ENCODE measurements around the gene ISG20L2.
A peak's percentile ranks its signal among the peaks of the same experiment; 100 is the strongest.

The ISG20L2 gene

DNA sequence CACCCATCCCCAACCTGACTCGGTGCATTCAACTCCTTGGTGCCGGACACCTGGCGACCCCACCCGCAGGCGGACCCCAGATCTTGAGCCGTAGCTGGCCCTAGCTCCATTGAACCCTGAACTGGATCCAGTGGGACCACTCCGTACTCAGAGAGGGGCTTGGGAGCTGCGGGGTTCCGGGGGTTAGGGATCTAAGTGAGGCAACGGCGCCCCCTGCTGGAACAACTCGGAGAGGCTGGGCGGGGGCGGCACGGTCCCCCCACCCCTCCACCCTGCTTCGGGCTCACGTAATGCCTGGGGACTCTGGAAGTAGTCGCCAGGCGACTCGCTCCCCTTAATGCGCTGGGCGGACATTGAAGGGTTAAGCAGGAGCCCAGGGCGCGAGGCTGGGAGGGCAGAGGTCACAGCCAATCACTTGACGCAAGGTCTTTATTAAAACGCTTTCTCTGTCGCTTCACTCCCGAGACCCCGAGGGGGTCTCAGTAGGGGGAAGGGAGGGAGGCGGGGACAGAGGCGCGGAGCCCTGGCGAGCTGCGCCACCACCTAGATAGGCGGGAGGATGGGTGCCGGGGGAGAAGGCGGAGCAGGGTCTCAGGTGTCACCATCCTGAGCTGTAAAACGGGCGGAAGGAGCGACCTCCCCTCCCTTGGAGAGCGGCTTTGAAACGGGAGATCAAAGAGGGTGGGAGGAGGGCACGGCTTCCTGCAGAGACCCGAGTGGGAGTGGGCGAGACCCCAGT, 22.5 kb downstream of the ISG20L2 start:
- DNase-seq: peak; percentile 75 to 88 (median 80)

GRCh38 chr1:156705321-156705917, 23.1 kb downstream of the ISG20L2 start, which contains the start of gene CRABP2:
Gene CRABP2 (minus strand): TSS chr1:156705583. CDS start chr1:156705446, 137 bp downstream.
- DNase-seq: peak; percentile 75 to 80 (median 77)

DNA sequence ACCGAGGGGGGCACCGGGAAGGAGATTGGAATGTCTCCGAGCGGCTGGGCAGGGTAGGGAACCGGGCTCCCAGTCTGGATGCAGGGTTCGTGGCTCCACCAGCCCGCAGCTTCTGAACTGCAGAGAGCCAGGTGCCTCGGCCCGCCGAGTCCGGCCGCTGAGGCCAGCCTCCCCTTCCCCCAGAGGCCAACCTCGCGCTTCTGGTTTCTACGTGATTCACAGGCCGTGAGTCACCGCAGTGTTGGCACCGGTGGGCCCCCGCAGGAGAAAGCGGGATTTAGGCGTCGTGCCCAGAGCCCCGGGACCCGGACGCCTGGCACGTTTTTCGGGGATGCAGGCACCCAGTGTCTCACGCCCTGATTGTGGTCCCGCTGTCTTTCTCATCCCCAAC, 23.6 kb downstream of the ISG20L2 start:
- peak in 2 of 3 experiments; percentile 28 to 55 for DNase-seq

DNA sequence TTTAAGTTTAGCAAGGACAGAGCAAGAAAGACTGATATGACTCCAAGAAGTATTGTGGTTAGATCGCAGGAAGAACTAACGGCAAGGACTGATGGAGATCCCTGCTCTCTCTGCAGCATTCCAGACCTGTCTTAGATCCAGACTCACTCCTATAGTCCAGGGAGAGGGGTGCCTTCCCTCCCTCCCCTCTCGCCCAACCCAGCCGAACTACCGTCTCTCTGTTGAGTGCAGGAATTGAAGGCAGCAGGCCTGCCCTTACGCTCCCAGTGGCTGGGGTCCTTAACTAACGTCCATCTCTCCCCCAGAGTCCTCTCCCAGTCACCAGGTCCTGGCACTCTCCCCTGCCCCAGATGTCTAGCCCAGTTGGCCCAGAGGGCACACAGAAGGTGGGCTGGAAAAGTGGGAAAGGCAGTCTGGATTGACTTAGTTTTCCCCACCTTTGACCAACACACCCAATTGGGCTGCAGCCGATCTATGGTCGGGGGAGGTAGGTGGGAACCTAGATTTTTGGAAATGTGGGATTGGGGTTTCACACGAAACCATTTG, 24.3 kb downstream of the ISG20L2 start:
- DNase-seq: peak in 2 of 3 experiments; percentile 10 to 39

DNA sequence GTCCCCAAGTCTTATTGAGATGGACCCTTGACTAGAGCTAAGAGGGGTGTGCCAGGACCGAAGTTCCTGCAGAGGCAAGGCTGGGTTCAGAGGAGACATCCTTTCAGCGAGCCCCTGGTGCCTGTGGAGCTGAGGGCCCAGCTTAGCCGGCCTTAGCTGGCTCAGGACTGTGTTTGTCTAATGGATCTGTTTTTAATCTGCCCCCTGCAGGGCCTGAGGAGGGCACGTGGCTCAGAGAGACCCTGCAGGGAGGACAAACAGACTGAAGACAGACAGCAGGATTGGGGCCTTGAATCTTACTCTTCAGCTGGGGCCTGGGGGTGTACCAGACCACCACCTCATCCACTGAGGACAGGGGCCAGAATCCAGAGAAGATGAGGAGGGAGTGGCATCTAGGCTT, 24.8 kb downstream of the ISG20L2 start:
- DNase-seq: peak in 2 of 3 experiments; percentile 38 to 67

GRCh38 chr1:156703336-156703735, 25.2 kb downstream of the ISG20L2 start:
- DNase-seq: no peak

- no peak for DNase-seq
Observed at GRCh38 chr1:156700736-156701531, 27.6 kb downstream of the ISG20L2 start.

- no peak for DNase-seq
Observed at GRCh38 chr1:156698995-156699394, 29.6 kb downstream of the ISG20L2 start.

DNA sequence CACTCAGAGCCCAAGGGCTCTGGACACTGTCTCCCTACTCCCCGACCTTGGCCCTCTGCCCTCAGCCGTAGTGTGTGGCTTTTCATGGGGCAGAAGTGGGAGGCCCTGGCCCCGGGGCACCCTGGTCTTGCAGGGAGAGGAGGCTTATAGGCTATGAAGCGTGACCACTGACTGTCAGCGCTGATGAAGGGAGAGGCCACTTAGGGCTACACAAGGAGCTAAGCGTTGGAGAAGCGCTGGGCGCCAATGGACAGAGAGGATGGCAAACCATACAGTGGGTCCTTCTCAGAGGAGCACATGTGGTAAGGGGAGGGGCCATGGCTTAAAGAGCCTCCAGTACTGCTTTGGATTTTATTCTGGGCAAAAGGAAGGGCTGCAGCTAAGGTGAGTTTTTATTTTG, 31.1 kb downstream of the ISG20L2 start:
- peak; percentile 5 to 97 (median 53) for DNase-seq

- DNase-seq: no peak
Observed at GRCh38 chr1:156696755-156697154, 31.8 kb downstream of the ISG20L2 start.

DNA sequence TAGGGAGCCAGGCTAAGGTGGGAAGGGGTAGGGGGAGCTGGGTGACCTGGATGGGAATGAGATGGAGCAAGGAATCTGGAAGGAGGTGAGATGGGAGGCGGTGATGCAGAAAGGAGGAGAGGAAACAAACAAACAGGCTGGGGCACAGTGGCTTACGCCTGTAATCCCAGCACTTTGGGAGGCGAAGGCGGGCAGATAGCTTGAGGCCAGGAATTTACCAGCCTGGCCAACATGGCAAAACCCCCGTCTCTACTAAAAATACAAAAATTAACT, 33.9 kb downstream of the ISG20L2 start:
- no peak for DNase-seq

DNA sequence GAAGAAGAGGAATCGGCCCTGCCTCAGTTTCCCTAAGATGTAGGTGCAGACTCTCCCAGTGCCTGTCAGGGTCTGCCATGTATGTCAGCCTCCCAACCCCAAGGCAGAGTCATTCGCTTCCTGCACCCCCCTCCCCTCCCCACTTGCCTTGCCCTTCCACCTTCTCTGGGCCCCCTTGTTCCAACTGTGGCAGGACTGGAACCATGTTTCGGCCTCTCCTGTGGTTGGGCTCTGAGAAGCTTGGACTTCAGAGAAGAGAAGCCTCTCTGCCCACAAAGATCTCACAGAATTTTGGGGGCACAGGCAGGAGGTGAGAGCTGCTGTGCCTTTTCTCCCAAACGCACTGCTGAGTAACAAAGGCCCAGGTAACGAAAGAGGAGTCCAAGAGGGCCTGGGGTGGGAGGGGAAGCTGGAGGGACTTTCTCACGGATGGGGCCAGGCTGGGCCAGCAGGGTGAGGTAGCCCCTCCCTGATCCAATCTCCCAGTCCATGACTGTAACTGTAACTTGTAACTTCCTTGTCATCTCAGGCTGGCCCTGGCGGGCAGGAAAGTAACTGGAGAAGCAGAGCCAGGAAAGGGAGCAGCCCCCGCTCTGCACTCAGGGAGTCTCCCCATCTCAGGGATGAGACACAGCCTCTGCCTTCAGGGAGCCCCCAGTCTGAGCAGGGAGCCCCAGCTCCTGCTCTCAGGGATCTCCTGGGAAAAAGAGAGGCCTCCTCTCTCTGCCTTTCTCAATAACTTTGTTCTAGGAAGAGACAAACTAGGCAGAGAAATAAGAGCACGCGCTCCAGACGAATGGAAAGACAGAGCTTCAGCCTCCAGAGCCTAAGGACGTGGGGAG, 34.5 kb downstream of the ISG20L2 start:
- peak in 1 of 3 experiments; percentile 70 for DNase-seq

GRCh38 chr1:156692925-156693847, 35.4 kb downstream of the ISG20L2 start:
- peak; percentile 77 to 98 (median 89) for DNase-seq

DNA sequence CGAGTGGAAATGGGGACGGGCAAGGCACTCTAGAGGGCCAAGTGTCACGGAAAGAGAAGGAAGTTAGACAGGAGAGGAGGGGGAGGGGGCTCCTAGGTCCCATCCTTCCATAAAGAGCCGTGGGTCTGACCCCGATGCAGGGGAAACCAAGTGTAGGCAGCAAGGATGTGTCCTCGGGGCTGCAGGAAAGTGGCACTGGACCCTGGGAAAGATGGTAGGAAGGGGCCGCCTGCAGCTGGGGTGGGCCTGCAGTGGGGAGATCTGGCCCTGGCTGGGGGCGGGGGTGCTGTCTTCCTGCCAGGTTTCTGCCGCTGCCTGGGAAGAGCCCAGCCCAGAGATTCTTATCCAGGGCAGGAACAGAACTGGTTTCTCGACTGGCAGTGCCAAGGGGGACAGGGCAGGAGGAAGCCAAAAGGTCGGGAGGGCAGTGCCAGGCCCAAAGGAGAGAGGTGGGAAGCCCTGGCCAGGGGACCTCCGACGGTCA, 36.1 kb downstream of the ISG20L2 start:
- DNase-seq: peak in 1 of 3 experiments; percentile 35

- no peak for DNase-seq
Observed at GRCh38 chr1:156691665-156692440, 36.7 kb downstream of the ISG20L2 start.

- no peak for DNase-seq
Observed at GRCh38 chr1:156691191-156691590, 37.4 kb downstream of the ISG20L2 start.

DNA sequence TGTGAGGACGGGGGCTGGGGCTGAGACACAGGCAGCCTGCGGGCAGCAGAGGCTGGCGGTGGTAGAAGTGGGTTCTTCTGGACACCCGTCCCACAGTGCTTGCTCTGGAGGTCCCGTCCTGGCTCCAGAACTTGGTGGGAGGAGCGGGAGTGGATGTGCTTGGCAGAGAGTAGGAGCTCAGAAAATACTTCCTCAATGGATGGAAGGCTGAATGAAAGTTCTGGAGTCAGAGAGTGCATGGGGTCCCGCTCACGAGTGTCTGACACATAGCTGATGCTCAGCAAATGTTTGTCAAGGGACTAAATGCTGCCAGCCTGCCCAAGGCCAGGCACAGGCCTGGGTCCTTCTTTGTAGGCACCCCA, 37.9 kb downstream of the ISG20L2 start:
- DNase-seq: no peak

DNA sequence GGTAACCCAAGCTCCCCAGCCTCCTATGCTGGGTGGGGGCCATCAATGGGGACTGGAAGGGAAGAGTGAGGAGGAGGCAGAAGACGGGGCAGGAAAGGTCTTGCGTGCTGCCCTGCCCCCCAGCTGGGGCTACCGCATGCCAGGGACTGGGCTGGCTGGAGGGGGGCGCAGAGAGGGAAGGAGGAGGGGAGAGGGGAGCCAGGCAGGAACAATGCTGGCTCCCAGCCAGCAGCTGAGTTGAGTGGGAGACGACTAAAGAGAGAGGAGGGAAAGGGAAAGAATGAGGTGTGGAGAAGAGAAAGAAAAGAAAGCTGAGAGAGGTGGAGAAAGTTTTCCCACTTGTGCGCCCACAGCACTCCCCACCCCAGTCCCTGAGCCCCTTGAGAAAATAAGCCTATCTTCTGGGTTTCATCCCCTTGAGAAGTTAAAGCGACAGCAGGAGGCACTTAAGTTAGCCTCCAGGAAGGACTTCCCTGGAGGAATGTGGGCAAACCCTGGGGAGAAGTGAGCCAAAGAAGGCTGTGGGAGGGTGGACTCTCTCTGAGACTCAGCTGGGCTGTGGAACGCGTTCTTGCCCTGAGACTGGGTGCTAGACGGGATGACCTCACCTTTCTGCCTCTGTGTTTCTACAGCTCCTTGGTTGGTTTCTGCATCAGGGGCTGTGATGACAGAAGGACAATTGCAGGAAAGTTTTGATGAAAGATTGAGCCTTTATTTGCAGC, 38.5 kb downstream of the ISG20L2 start:
- peak in 2 of 3 experiments; percentile 68 to 72 for DNase-seq

GRCh38 chr1:156689035-156689952, 39.3 kb downstream of the ISG20L2 start:
- peak; percentile 82 to 95 (median 91) for DNase-seq
